GM21381 (cell line): ENCODE data around the gene SLIT3.

Experiments used
- ATAC-seq: cut with Tn5 transposase; IDR thresholded peaks from one replicate; pipeline ENCODE4 v1.9.1; 2021; ENCODE audit warnings: mild to moderate bottlenecking, moderate library complexity; ENCODE audit not compliant: unreplicated experiment

Gene SLIT3

GRCh38 chr5:168847511-168848073 lies 453.3 kb downstream of the SLIT3 start:
- no peak for ATAC-seq

DNA sequence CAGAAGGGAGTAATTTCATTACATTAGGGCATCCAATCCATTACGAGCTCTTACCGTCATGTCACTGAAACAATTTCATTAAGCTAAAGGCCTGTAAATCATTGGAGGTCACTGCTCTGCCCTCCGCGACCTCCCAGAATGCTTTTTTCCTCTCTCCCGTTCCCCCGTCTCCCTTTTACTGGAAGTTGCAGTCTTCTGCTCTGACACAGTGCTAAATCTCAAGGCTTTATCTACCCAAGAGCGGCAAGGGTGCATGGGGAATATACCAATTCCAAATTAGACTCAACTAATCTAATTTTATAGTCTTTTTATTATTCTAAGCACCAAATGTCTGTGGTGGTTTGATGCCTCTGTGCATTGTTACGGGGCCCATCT lies 456.0 kb downstream of the SLIT3 start:
- ATAC-seq, result no peak

DNA sequence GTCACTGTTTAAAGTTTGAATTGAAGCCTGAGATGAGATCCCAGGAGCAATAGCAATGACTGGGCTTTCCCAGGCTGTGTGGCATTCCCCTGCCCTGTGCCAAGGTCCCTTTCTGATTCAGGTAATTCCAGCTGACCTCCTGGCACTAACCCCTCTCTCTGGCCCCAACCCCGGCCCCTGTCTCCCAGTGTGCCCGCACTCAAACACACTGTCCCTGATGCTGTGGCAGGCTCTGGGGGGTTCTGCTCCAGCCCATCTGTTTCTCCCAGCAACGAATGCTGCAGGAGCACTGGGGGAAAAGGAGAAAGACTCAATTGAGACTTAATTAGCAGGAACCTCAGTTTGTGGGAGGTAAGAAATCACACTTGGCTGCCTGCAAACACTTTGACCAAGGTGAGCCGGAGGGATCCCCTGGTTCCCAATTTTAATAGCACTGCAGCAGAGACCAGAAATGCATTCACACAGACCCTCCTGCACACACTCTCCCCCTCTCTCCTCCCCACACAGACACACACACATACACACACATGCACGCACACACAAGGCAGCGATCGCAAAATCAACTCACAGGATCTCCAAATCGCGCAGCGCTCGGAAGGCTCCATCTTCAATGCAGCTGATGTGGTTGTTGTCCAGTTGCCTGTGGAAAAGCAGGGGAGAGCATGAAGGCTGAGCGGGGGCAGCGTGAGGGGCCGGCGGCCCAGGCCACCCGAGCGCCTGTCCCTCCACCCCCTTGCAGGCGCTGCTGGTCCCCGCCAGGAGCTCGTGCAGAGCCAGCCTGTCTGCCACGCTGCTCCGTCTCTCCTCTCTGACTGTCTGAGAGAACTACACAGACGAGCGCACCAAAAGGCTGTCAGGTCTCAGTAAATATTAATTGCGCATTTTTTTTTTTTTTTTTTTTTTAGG lies 456.7 kb downstream of the SLIT3 start:
- no peak for ATAC-seq

DNA sequence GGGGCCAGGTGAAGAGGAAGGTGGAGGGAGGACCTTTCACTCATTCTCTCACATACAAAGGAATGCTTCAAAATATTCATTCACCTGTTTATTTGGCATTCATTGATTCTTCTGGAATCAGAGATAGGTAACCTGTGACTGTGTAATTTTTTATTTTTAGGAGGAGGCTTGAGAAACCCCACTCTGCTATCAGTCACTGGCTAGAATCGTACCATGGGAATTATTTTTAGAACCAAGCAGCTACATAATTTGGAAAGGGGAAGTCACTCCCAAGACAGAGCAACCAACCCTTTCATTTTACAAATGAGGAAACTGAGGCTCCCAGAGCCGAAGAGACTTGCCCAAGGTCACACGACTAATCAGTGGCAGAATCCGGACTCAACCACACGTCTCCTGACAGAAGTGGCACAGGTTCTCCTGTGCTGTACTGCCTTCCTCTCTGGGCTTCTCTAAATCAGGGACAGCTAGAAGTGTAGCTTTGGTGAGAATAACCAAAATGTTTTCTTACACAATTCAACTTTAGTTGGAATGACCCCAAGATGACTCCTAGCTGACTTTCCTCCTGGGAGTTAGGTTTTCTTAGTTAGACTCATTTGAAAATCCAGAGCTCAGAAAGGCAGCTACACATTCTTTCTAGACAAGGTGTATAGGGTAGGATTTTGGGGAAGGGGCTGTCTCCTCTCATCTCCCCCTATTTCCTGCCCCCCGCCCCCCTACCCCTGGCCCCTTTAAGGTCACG lies 457.5 kb downstream of the SLIT3 start:
- ATAC-seq, result no peak

DNA sequence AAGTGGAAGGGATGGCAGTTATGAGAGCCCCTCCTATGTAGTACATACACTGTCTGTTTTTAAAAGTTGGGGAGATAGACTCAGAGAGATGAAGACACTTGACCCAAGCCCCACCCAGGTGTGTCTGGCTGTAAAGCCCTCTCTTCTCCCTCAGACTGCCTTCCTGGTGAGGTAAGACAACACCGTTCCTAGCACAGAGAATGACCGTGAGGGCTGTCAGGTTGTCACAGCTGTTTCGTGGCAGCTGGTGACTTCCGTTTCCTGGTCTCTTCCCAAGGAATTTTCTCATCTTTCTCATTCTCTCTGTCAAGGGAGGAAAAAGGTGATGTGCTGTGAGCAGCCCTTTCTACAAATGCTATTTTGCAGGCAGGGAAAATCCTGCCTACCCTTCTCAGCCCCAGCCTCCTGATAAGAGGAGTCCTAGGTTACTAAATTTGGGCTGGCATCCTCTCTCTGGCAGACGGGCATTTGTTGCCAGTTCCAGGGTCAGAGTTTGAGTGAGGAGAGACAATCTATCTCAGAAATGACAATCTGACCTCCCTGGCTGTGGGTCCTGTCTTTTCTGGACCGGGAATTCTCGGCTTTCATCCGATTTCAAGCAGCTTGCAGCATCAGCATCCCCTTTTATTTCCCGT lies 458.3 kb downstream of the SLIT3 start:
- ATAC-seq, result no peak

DNA sequence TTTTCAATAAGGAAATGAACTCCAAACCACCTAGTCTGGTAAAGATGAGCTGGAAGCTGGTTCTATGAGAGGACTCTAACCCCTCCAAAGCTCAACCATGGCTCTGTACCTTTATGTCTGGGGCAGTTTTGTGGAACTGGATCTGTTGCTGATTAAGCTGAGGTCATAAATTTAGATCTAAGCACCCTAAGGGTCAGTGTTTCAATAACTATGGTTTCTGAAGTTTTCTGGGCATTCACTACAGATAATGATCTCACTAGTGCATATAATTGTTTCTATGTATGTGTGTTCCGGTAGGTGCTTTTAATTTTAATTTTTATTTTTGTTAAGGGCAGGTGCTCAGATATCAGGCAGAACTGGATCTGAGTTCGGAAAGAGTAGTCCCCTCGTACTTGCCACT lies 463.1 kb downstream of the SLIT3 start:
- no peak for ATAC-seq

DNA sequence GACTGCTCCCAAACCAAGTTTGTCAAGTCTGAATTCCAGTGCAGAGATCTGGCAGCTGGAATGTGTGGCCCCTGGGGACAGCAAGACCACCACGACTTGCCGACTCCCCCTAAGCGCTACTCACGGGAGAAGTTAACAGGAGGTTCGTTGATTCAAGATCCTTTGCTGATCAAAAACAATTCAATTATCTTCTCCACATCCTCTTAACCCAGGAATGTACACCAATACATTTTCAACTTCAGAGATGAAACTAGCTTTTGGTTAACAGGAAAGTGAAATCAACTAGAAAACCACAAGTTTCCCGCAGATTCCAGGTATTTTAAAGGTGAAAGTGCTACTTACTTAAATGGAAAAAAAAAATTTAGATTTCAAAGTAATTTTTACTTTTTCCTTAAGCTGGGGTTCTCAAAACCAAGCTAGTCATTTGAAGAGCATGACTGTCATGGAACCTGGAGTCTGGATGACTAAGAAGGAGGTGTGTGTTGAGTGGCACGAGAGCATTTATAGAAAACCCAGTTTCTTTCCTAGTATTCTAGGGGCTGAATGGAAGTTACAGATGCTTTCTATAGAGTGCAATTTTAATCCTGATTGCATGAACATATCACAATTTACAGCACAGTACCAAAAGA lies 464.2 kb downstream of the SLIT3 start:
- no peak for ATAC-seq

DNA sequence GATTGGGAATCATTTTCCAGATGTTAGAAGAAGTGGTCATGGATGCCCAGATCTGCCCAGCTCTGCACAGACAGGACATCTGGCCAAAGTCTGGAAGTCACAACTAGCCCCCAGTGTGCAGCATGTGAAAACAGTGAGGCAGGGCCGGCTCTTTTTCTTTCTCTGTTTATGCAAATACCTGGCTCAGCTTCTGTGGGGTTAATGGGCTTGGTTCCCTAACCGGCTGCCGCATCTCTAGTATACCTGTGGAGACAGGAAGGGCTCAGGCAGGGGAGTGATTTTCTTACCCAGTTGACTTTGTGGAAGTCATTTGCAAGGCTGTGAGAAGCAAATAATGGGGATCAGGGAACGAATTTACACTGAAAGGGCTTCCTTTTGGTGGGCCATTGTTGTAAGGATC lies 467.0 kb downstream of the SLIT3 start:
- ATAC-seq, result no peak

GRCh38 chr5:168833383-168833782 lies 467.6 kb downstream of the SLIT3 start:
- no peak for ATAC-seq

GRCh38 chr5:168832308-168832707 lies 468.6 kb downstream of the SLIT3 start:
- no peak for ATAC-seq

- ATAC-seq, result no peak
These were observed 469.6 kb downstream of the SLIT3 start for GRCh38 chr5:168831383-168831782.

DNA sequence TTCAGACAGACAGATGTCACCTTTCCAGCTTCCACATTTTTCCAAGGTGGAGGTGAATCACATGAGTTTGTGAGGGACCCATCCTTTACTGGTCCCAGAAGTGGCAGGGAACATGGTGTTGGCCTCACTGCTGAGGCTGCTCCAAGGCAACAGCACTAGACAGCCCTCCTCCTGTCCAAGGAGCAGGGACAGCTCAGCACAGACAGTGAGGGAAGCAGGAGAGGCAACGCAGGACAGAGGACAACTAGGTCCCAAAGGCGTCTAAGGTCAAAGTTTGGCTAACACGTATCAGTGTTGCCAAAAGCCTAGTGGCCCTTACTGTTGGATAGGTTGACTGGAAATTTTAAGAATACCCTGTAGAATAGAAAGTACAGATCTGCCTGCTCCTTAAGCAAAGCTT lies 470.1 kb downstream of the SLIT3 start:
- no peak for ATAC-seq

DNA sequence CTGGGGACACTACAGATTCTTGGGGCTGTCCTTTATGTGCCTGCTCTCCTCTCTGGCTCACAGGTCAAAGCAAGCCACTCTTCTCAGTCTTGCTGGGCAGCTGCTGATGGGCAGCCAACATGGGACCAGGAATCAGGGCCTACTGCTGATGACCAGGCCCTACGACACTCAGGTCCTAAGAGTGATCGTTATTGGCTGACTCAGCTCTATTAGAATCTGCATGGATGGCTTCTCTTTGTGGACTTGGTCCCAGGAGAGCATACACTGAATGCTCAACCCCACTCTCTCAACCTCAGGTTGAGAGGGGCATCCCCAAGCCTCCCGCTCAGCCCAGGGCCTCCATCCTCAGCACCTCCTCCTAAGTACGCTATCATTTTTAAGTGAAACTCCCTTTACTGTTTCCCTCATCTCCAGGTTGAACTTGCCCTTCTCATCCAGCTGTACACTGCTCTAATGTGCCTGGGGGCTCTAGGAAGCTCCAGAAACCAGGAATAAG lies 471.0 kb downstream of the SLIT3 start:
- no peak for ATAC-seq

DNA sequence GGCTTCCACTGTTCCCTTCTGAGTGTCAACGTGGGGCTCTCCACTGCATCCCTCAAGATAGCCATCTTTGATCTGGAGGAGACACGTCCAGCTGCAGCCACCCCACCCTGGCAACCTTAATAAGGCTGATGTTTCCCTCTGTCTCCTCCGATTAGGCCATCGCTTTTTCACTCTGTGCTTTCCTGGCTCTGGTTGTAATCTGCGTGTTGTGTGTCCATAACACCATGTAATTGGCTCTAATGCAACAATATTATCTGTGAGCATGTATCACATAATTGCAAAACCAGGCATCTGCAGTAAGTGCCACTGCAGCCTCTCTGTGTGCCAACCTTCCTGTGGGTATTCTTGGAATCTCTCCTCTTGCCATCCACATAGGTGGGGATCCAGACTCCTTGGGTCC lies 471.9 kb downstream of the SLIT3 start:
- ATAC-seq, result no peak

GRCh38 chr5:168827636-168828035 lies 473.3 kb downstream of the SLIT3 start:
- no peak for ATAC-seq

DNA sequence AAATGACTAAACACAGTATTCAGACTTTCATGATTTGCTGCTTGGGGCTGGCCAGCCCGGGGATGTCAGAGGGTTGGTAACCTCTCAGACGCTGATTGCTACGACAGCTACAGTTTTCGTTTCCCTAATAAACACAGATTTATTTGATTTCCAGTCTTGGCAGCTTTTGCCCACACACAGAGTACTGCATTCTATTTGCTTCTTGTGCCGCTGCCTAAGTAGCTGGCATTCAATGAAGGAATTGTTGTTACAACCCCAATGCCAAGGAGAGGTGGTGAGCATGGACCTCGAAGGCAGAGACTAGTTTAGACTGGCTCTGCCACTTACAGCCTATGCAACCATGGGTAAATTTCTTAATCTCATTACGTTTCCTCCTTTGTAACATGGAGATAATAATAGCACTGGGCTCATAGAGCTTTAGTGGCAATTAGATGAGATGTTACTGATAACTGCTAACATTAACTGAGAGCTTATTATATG lies 474.7 kb downstream of the SLIT3 start:
- ATAC-seq, result no peak

DNA sequence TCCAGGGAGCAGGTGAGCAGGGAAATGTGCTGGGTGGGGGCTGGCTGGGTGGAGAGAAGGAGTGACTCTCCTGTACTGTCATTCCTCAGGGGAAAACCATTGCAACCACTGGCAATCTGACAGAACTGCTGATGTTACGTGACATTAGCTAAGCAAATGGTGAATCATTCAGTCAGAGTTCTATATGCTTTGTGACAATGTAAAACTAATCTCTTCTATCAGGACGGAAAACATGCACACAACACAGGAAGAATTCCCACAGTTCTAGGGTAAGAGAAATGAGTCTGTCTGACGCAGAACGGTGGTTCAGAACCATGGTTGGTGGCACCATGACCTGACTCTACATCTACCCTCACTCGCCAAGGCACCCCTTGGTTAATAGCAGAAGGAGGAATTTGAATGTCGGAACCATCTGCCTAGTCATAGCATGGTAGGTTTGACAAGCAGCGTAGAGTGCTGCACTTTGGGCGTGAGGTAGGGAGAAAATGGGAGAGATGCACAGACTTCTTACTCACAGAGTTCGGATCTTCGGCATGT lies 478.1 kb downstream of the SLIT3 start:
- ATAC-seq, result no peak

DNA sequence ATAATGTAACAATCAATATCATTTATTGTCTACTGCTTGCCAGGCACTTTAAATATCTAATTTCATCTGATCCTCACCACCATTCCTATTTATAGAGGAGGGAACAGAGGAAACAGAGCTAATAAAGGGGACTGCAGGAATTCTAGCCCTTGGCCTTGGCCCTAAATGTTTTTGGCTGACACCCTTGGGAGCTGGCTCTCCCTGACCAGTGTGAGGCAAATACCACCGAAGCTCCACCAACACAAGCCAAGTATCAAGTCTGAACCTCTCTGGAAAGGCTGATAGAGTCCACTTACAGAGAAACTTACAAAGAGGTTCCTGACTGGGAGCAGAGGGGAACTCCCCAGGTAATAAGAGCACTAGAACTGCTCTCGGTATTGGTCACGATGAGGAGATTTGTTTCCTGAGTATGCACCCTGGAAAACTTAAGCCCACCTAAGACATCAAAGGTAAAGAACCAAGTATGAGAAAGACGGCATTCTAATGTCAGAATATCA lies 478.6 kb downstream of the SLIT3 start:
- ATAC-seq, result no peak

- ATAC-seq, result no peak
These were observed 480.1 kb downstream of the SLIT3 start for GRCh38 chr5:168820874-168821273.

DNA sequence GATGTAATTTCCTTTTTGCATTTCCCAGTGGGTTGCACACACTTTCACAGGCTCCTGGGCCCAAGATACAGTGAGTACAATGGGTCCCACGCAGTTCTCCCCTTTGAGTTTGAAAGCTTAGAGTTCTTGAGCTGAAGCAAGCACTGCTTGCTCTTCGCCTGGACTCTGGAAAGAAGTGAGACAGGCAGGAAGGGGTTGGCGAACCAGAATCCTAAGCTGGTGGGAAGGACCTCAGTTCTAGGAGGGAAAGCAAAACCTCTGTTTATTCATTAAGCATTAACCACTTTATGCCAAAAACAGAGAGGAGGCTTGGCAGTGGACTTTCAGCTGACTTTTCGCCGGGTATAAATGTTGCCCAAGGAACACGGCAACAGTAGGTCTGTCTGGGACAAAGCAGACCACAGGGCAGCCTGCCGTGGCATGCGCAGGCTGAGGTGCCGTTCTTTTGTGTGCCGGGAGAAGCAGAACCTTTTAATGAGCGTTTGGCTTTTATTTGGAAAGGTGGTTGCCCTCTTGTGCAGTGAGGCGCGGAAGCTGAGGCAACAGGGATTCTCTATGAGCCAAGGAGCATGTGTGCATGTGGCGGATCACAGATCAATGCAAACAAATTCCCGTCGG lies 481.8 kb downstream of the SLIT3 start:
- no peak for ATAC-seq
